Spleen (tissue), 11 donors: ENCODE results near the gene LRMDA. TPM values are rescaled to one million over a fixed set of nuclear protein-coding genes. Genes with fewer than 3 reads are reported as not detected.

ENCODE experiments used
- DNase-seq: peaks from one replicate; pipeline ENCODE4 v3.0.0-alpha.2; 2020
- H3K27ac ChIP-seq, 8 donors: fragments of 200-600 bp; sonication (generic) in 7 of 8; 1 replicate in 4 of 8; 2 replicates in 4 of 8; pipeline versions ENCODE4 v1.5.0 to v1.8.0; 2016 to 2021; ENCODE audit warnings: inconsistent platforms in 4 of 8, mild to moderate bottlenecking in 4 of 8, moderate library complexity in 1 of 8
- H3K27me3 ChIP-seq, 7 donors: fragments of 200-600 bp; sonication (generic) in 6 of 7; replicated peaks in 1 of 7; 1 replicate in 4 of 7; 2 replicates in 3 of 7; pipeline versions ENCODE4 v1.5.0 to v1.8.0; 2016 to 2021; ENCODE audit warnings: inconsistent platforms in 3 of 7, mild to moderate bottlenecking in 1 of 7
- H3K36me3 ChIP-seq, 6 donors: fragments of 200-600 bp; sonication (generic) in 5 of 6; 1 replicate in 4 of 6; 2 replicates in 2 of 6; pipeline versions ENCODE4 v1.5.0 to v1.8.0; 2016 to 2021; ENCODE audit warnings: inconsistent platforms in 2 of 6
- H3K4me1 ChIP-seq, 6 donors: fragments of 200-600 bp; sonication (generic) in 5 of 6; 1 replicate in 3 of 6; 2 replicates in 3 of 6; pipeline versions ENCODE4 v1.5.0 to v1.8.0; 2016 to 2021; ENCODE audit warnings: inconsistent platforms in 3 of 6
- H3K4me3 ChIP-seq, 8 donors: fragments of 200-600 bp; sonication (generic) in 7 of 8; 1 replicate in 4 of 8; 2 replicates in 4 of 8; pipeline versions ENCODE4 v1.5.0 to v1.8.0; 2016 to 2021; ENCODE audit warnings: inconsistent platforms in 4 of 8, mild to moderate bottlenecking in 4 of 8, moderate library complexity in 2 of 8
- H3K9me3 ChIP-seq, 8 donors: fragments of 200-600 bp; sonication (generic) in 7 of 8; 1 replicate in 4 of 8; 2 replicates in 4 of 8; pipeline versions ENCODE4 v1.5.0 to v1.8.0; 2016 to 2021; ENCODE audit warnings: inconsistent platforms in 4 of 8
- CTCF ChIP-seq, 11 experiments: fragments of 200-600 bp in 7 of 11; fragments of 450-650 bp in 4 of 11; sonication (generic) in 4 of 11; IDR thresholded peaks in 8 of 11; conservative IDR thresholded peaks in 3 of 11; 1 replicate in 7 of 11; 2 replicates in 4 of 11; pipeline versions ENCODE4 v1.4.0 to v1.8.0; 2016 to 2021; ENCODE audit warnings: antibody characterized with exemption in 11 of 11, inconsistent platforms in 4 of 11, mild to moderate bottlenecking in 1 of 11
- POLR2A ChIP-seq, 3 donors: fragments of 450-650 bp; IDR thresholded peaks; one replicate each; pipeline ENCODE4 v1.5.1; 2017; ENCODE audit warnings: antibody characterized with exemption in 3 of 3, mild to moderate bottlenecking in 1 of 3
- POLR2AphosphoS5 ChIP-seq, 3 donors: sonication (generic); formaldehyde crosslinking; IDR thresholded peaks; one replicate each; pipeline ENCODE4 v1.5.1; 2017; ENCODE audit warnings: antibody characterized with exemption in 3 of 3
- WGBS, 5 donors: extraction: QIAGEN DNeasy Blood & Tissue Kit in 3 of 5; methylation state at CpG; one replicate each; pipeline versions ENCODE4 v1.1.5 to v1.1.7; 2013 to 2018; 5-methylcytosine and 5-hydroxymethylcytosine counted together
- intact Hi-C: fragments of 100-400 bp; cut with DNase I; formaldehyde crosslinking; loops from one replicate; pipeline ENCODE4 v1.15.0; 2023; ENCODE audit warnings: low total_unique reads
- polyA plus RNA-seq, 3 donors: library from polyadenylated mRNA; stranded (reverse); fragments of 200-250 nt; gene quantifications; one replicate each; pipeline ENCODE4 v1.2.1, GENCODE V29; 2013
- total RNA-seq, 7 donors: library from RNA; depleted of rRNA in 3 of 7; stranded (reverse); fragments of >200 nt in 3 of 7; fragmentation: NEBNext Ultra II Directional in 4 of 7; extraction: Animal tissue kit (Norgen Biotek cat#: 25700) in 4 of 7; gene quantifications; one replicate each; pipeline versions ENCODE4 v1.1.0 to v1.2.1, GENCODE V29; 2016 to 2021
- donor health status: healthy with polysubstance abuse.
- donor health status: DM: no; HTN: no; CAD: no; lungs with moderate emphysema.
- donor health status: DM: no; HTN: no; CAD: no.
- donor health status: Bipolar disorder and iron deficiency.
- donor health status: healthy.
- donor health status: DM: no; HTN: no; CAD: no.
- donor health status: DM: yes; HTN: yes; CAD: no.

LRMDA gene
- total and polyA plus RNA-seq, 10 donors, result 7.3 to 46.6 (median 28.2) TPM

GRCh38 chr10:76318211-76318610, 886.8 kb downstream of the LRMDA start:
- Histone ChIP-seq H3K27me3 (no peaks in the 10 kb centered on the region), H3K36me3 (no peaks in the 10 kb centered on the region), H3K27ac (no peak overlapping the region), H3K9me3 (peaks cover 0 to 13% (median 5%) of the 10 kb centered on the region in 8 donors), H3K4me3 (no peak overlapping the region), H3K4me1 (peaks cover 0 to 7% (median 0%) of the 10 kb centered on the region in 6 donors)
- intact Hi-C loops, result no loop called here
- TF ChIP-seq POLR2A (IDR thresholded peaks at IDR 0.05) (no peak), POLR2AphosphoS5 (IDR thresholded peaks at IDR 0.05) (no peak), CTCF (IDR thresholded peaks at IDR 0.05 in 8 of 11, conservative IDR thresholded peaks at IDR 0.05 in 3 of 11) (no peak)
- WGBS, 5 donors, result 36 to 51% (median 41%) methylated on average over 2 of the region's 2 CpGs
- DNase-seq, result no peak

- H3K36me3 ChIP-seq, result no peaks in the 10 kb centered on the region
Measured at GRCh38 chr10:76319661-76320060, 888.2 kb downstream of the LRMDA start.

GRCh38 chr10:76324283-76324682, 892.9 kb downstream of the LRMDA start:
- no peaks in the 10 kb centered on the region for H3K9me3 ChIP-seq
- no peak for DNase-seq
- no peak overlapping the region for H3K4me3 ChIP-seq
- WGBS, 5 donors, result 68 to 91% (median 84%) methylated on average over 6 of the region's 6 CpGs
- intact Hi-C loops, result no loop called here
- H3K4me1 ChIP-seq, result no peaks in the 10 kb centered on the region
- H3K27me3 ChIP-seq, result no peaks in the 10 kb centered on the region
- no peak for TF ChIP-seq POLR2AphosphoS5 (IDR thresholded peaks at IDR 0.05)
- H3K36me3 ChIP-seq, result no peaks in the 10 kb centered on the region
- H3K27ac ChIP-seq, result no peak overlapping the region

More at GRCh38 chr10:76319661-76320060, 888.2 kb downstream of the LRMDA start:
- H3K4me1 ChIP-seq, result peaks cover 0 to 7% (median 0%) of the 10 kb centered on the region in 6 donors
- intact Hi-C loops, result no loop called here
- DNase-seq, result no peak
- TF ChIP-seq POLR2AphosphoS5 (IDR thresholded peaks at IDR 0.05), result no peak
- no peak for TF ChIP-seq POLR2A (IDR thresholded peaks at IDR 0.05)
- no peak for TF ChIP-seq CTCF (IDR thresholded peaks at IDR 0.05 in 8 of 11, conservative IDR thresholded peaks at IDR 0.05 in 3 of 11)
- 82 to 97% (median 91%) methylated on average over 4 of the region's 4 CpGs for WGBS, 5 donors
- H3K27me3 ChIP-seq, result no peaks in the 10 kb centered on the region
- H3K4me3 ChIP-seq, result no peak overlapping the region
- H3K9me3 ChIP-seq, result peaks cover 0 to 13% (median 5%) of the 10 kb centered on the region in 8 donors
- no peak overlapping the region for H3K27ac ChIP-seq

- no peaks in the 10 kb centered on the region for H3K9me3 ChIP-seq
- intact Hi-C loops, result no loop called here
- no peaks in the 10 kb centered on the region for H3K27me3 ChIP-seq
- H3K36me3 ChIP-seq, result no peaks in the 10 kb centered on the region
- TF ChIP-seq POLR2AphosphoS5 (IDR thresholded peaks at IDR 0.05), result no peak
- TF ChIP-seq POLR2A (IDR thresholded peaks at IDR 0.05), result no peak
- no peak for TF ChIP-seq CTCF (IDR thresholded peaks at IDR 0.05 in 8 of 11, conservative IDR thresholded peaks at IDR 0.05 in 3 of 11)
- 88 to 100% (median 93%) methylated on average over 2 of the region's 2 CpGs for WGBS, 5 donors
- H3K4me3 ChIP-seq, result no peak overlapping the region
- no peak for DNase-seq
- no peaks in the 10 kb centered on the region for H3K4me1 ChIP-seq
- no peak overlapping the region for H3K27ac ChIP-seq
Measured at GRCh38 chr10:76327441-76327840, 896.0 kb downstream of the LRMDA start.

GRCh38 chr10:76328348-76328747, 896.9 kb downstream of the LRMDA start:
- TF ChIP-seq CTCF (IDR thresholded peaks at IDR 0.05 in 8 of 11, conservative IDR thresholded peaks at IDR 0.05 in 3 of 11), result no peak
- TF ChIP-seq POLR2AphosphoS5 (IDR thresholded peaks at IDR 0.05), result no peak
- TF ChIP-seq POLR2A (IDR thresholded peaks at IDR 0.05), result no peak
- H3K9me3 ChIP-seq, result no peaks in the 10 kb centered on the region
- no peak for DNase-seq
- no peaks in the 10 kb centered on the region for H3K4me1 ChIP-seq
- H3K4me3 ChIP-seq, result no peak overlapping the region
- H3K27ac ChIP-seq, result no peak overlapping the region
- no peaks in the 10 kb centered on the region for H3K27me3 ChIP-seq
- H3K36me3 ChIP-seq, result no peaks in the 10 kb centered on the region
- WGBS, 5 donors, result 78 to 92% (median 81%) methylated on average over 2 of the region's 2 CpGs
- intact Hi-C loops, result no loop called here
